B cell (primary cell): ENCODE data around the gene PRLHR. TPM values are rescaled to one million over a fixed set of nuclear protein-coding genes. Genes with fewer than 3 reads are reported as not detected.

Experiments
- ATAC-seq: fragments of 200-7000 bp; cut with Tn5 transposase; one replicate; pipeline ENCODE4 v1.10.0; 2021; ENCODE audit warnings: low read depth, mild to moderate bottlenecking, moderate number of reproducible peaks, moderate library complexity
- CTCF ChIA-PET: fragments of 350-600 bp; sonication (Branson Sonifier 250); formaldehyde crosslinking; loops from one replicate; lab custom pipeline; 2021; ENCODE audit warnings: antibody characterized with exemption, inconsistent platforms; lab: Charles Lee
- POLR2A ChIA-PET: fragments of 350-600 bp; sonication (Branson Sonifier 250); formaldehyde crosslinking; loops from one replicate; lab custom pipeline; 2021; ENCODE audit warnings: antibody characterized with exemption; lab: Charles Lee
- DNase-seq: peaks from one replicate; pipeline ENCODE4 v3.0.0; 2013
- H2AFZ ChIP-seq: 2 replicates; pipeline ENCODE4 v1.6.1; 2012; ENCODE audit warnings: mild to moderate bottlenecking, low read depth, low read length; ENCODE audit not compliant: insufficient read depth, poor library complexity, severe bottlenecking
- H3K27ac ChIP-seq, 2 donors: 1 replicate in 1 of 2; 2 replicates in 1 of 2; pipeline ENCODE4 v1.5.1; 2012 to 2013; ENCODE audit warnings: low read length in 2 of 2, mild to moderate bottlenecking in 2 of 2, moderate library complexity in 1 of 2
- H3K27me3 ChIP-seq, 4 experiments: fragments of 200-600 bp in 1 of 4; sonication (generic) in 1 of 4; replicated peaks in 1 of 4; 1 replicate in 2 of 4; 2 replicates in 2 of 4; pipeline versions ENCODE4 v1.6.1 to v1.7.0; 2013 to 2016; ENCODE audit warnings: low read length in 3 of 4, mild to moderate bottlenecking in 2 of 4, mixed read lengths in 1 of 4, moderate library complexity in 1 of 4; ENCODE audit not compliant: insufficient read depth in 4 of 4, control insufficient read depth in 3 of 4; ENCODE audit errors: control extremely low read depth in 1 of 4
- H3K36me3 ChIP-seq, 2 experiments: replicated peaks in 1 of 2; 1 replicate in 1 of 2; 2 replicates in 1 of 2; pipeline versions ENCODE4 v1.6.1 to v1.7.1; 2013; ENCODE audit warnings: low read length in 1 of 2; ENCODE audit not compliant: insufficient read depth in 2 of 2, control insufficient read depth in 1 of 2; ENCODE audit errors: control extremely low read depth in 1 of 2, extremely low read depth in 1 of 2
- H3K4me1 ChIP-seq, 2 donors: fragments of 200-600 bp in 1 of 2; sonication (generic) in 1 of 2; 1 replicate in 1 of 2; 2 replicates in 1 of 2; pipeline versions ENCODE4 v1.5.1 to v1.6.1; 2013 to 2017; ENCODE audit warnings: low read length in 2 of 2; ENCODE audit not compliant: control insufficient read depth in 2 of 2, insufficient read depth in 2 of 2
- H3K4me2 ChIP-seq: replicated peaks from 2 replicates; pipeline ENCODE3; 2012; ENCODE audit warnings: mild to moderate bottlenecking, low read depth, low read length; ENCODE audit not compliant: poor library complexity, severe bottlenecking
- H3K4me3 ChIP-seq, 5 experiments: fragments of 200-600 bp in 1 of 5; sonication (generic) in 1 of 5; 1 replicate in 3 of 5; 2 replicates in 2 of 5; pipeline versions ENCODE4 v1.5.1 to v1.7.0; 2011 to 2016; ENCODE audit warnings: low read length in 4 of 5, mild to moderate bottlenecking in 4 of 5, low read depth in 2 of 5, control low read depth in 1 of 5, moderate library complexity in 1 of 5; ENCODE audit not compliant: insufficient read depth in 1 of 5; ENCODE audit errors: control extremely low read depth in 1 of 5, extremely low read depth in 1 of 5
- H3K79me2 ChIP-seq: fragments of 200-600 bp; sonication (generic); one replicate; pipeline ENCODE4 v1.6.0; 2016; ENCODE audit warnings: low read length; ENCODE audit not compliant: control insufficient read depth, insufficient read depth
- H3K9ac ChIP-seq: fragments of 200-600 bp; sonication (generic); 2 replicates; pipeline ENCODE4 v1.6.1; 2017; ENCODE audit warnings: mild to moderate bottlenecking, low read length, moderate library complexity
- H3K9me3 ChIP-seq, 3 donors: one replicate each; pipeline versions ENCODE4 v1.6.1 to v1.7.1; 2013; ENCODE audit warnings: low read length in 2 of 3; ENCODE audit not compliant: control insufficient read depth in 2 of 3, insufficient read depth in 1 of 3; ENCODE audit errors: control extremely low read depth in 1 of 3
- H4K20me1 ChIP-seq: 2 replicates; pipeline ENCODE4 v1.6.0; 2012; ENCODE audit warnings: mild to moderate bottlenecking, low read length; ENCODE audit not compliant: insufficient read depth, control insufficient read depth, poor library complexity, severe bottlenecking
- H3K27ac Mint-ChIP-seq: one replicate; pipeline ENCODE4 v1.8.0; 2021; ENCODE audit warnings: mixed read lengths
- H3K27me3 Mint-ChIP-seq: one replicate; pipeline ENCODE4 v1.8.0; 2021; ENCODE audit warnings: mixed read lengths
- H3K4me1 Mint-ChIP-seq: one replicate; pipeline ENCODE4 v1.8.0; 2021; ENCODE audit warnings: mixed read lengths
- H3K4me3 Mint-ChIP-seq: one replicate; pipeline ENCODE4 v1.8.0; 2021; ENCODE audit warnings: mixed read lengths
- H3K9me3 Mint-ChIP-seq: one replicate; pipeline ENCODE4 v1.8.0; 2022; ENCODE audit warnings: mixed read lengths; ENCODE audit not compliant: insufficient read depth
- EZH2 ChIP-seq: IDR thresholded peaks from 2 replicates; pipeline ENCODE4 v1.6.1; 2012; ENCODE audit warnings: borderline replicate concordance, low read depth, mild to moderate bottlenecking, moderate library complexity, low read length; ENCODE audit not compliant: insufficient read depth, poor library complexity, severe bottlenecking
- WGBS: methylation state at CpG from one replicate; pipeline ENCODE4 v1.1.5; 2013; ENCODE audit warnings: missing lambda C conversion rate; ENCODE audit not compliant: insufficient coverage; 5-methylcytosine and 5-hydroxymethylcytosine counted together
- intact Hi-C: fragments of 100-400 bp; cut with micrococcal nuclease; formaldehyde crosslinking; loops from one replicate; pipeline ENCODE4 v1.10.0; 2022
- polyA plus RNA-seq: library from polyadenylated mRNA; depleted of rRNA; stranded (reverse); fragments of >200 nt; gene quantifications from 2 replicates; pipeline ENCODE4 v1.2.3, GENCODE V29; 2012
- total RNA-seq, 2 donors: library from RNA; stranded (reverse); fragments of 120-200 nt in 1 of 2; gene quantifications; 1 replicate in 1 of 2; 2 replicates in 1 of 2; pipeline versions ENCODE4 v1.2.3 to v1.2.4, GENCODE V29; 2013 to 2022
- TF ChIP-seq, protein P1 (sequence below): fragments of 200-600 bp; IDR thresholded peaks from one replicate; pipeline ENCODE4 v1.8.0; 2022; ENCODE audit warnings: antibody characterized with exemption, mild to moderate bottlenecking

PRLHR gene
- total and polyA plus RNA-seq, 2 donors (not counting 1 experiment from before 2014, with no cell fraction given) = not detected

- Mint-ChIP-seq H3K4me3 (no peak overlapping the region), H3K27me3 (peaks cover 61% of the 10 kb centered on the region), H3K27ac (no peak overlapping the region), H3K4me1 (peaks cover 7% of the 10 kb centered on the region), H3K9me3 (no peaks in the 10 kb centered on the region)
- H3K36me3 ChIP-seq = no peaks in the 10 kb centered on the region
- H3K4me3 ChIP-seq = no peak overlapping the region
- no peaks in the 10 kb centered on the region for H3K79me2 ChIP-seq
- peaks cover 0 to 27% (median 0%) of the 10 kb centered on the region in 3 donors for H3K9me3 ChIP-seq
- WGBS = 100% methylated on average over 1 of the region's 2 CpGs
- peaks cover 0 to 42% (median 18%) of the 10 kb centered on the region in 4 experiments for H3K27me3 ChIP-seq
- no peak for ATAC-seq
- DNase-seq = no peak
- no peak overlapping the region for H3K9ac ChIP-seq
- ChIA-PET POLR2A (no interaction called here), CTCF (no interaction called here)
- no peak overlapping the region for H2AFZ ChIP-seq
- H3K27ac ChIP-seq = no peak overlapping the region
- TF ChIP-seq EZH2 = no peak
- TF ChIP-seq, protein P1, sequence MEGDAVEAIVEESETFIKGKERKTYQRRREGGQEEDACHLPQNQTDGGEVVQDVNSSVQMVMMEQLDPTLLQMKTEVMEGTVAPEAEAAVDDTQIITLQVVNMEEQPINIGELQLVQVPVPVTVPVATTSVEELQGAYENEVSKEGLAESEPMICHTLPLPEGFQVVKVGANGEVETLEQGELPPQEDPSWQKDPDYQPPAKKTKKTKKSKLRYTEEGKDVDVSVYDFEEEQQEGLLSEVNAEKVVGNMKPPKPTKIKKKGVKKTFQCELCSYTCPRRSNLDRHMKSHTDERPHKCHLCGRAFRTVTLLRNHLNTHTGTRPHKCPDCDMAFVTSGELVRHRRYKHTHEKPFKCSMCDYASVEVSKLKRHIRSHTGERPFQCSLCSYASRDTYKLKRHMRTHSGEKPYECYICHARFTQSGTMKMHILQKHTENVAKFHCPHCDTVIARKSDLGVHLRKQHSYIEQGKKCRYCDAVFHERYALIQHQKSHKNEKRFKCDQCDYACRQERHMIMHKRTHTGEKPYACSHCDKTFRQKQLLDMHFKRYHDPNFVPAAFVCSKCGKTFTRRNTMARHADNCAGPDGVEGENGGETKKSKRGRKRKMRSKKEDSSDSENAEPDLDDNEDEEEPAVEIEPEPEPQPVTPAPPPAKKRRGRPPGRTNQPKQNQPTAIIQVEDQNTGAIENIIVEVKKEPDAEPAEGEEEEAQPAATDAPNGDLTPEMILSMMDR = no peak
- no peaks in the 10 kb centered on the region for H4K20me1 ChIP-seq
- H3K4me2 ChIP-seq = no peak overlapping the region
- H3K4me1 ChIP-seq = no peaks in the 10 kb centered on the region
- intact Hi-C loops = no loop called here
Observed at GRCh38 chr10:118592675-118593330, 2.6 kb downstream of the PRLHR start.

DNA sequence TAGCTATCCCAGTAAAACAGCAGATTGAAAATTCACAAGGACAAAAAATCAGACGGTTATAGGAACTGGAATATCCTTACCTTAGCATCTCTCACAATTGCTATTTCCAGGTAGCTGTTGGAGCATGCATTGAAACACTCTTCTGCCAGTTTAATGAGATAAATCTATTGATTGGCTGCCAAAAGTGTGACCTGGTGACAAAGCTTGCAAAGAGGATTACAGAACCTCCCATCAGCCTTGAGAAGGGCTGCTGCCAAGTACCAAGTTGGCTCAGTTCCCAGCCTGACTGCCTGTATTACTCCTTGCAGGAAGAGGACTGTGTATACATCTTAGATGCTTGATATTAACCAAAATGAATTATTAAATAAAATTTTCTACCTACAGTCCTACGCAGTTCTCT is 5.1 kb downstream of the PRLHR start:
- peaks cover 0 to 27% (median 10%) of the 10 kb centered on the region in 4 experiments for H3K27me3 ChIP-seq
- H4K20me1 ChIP-seq = no peaks in the 10 kb centered on the region
- Mint-ChIP-seq H3K4me1 (peaks cover 2% of the 10 kb centered on the region), H3K4me3 (no peak overlapping the region), H3K9me3 (no peaks in the 10 kb centered on the region), H3K27ac (no peak overlapping the region), H3K27me3 (peaks cover 51% of the 10 kb centered on the region)
- H3K79me2 ChIP-seq = no peaks in the 10 kb centered on the region
- intact Hi-C loops = no loop called here
- H3K36me3 ChIP-seq = no peaks in the 10 kb centered on the region
- CTCF ChIA-PET = no interaction called here
- H3K4me3 ChIP-seq = no peak overlapping the region
- no CpG with 5 or more reads among the region's 2 CpGs for WGBS
- DNase-seq (no peak), ATAC-seq (no peak)
- POLR2A ChIA-PET = no interaction called here
- H3K27ac ChIP-seq = no peak overlapping the region
- TF ChIP-seq, protein P1 = no peak
- no peak for TF ChIP-seq EZH2
- no peaks in the 10 kb centered on the region for H3K4me1 ChIP-seq
- H2AFZ ChIP-seq = no peak overlapping the region
- H3K9ac ChIP-seq = no peak overlapping the region
- H3K4me2 ChIP-seq = no peak overlapping the region
- H3K9me3 ChIP-seq = peaks cover 0 to 15% (median 0%) of the 10 kb centered on the region in 3 donors
